ENCODE results near the gene CFAP54.
A peak's percentile ranks its signal among the peaks of the same experiment; 100 is the strongest.
"Not testable (repeated sequence)": the region's sequence is repeated elsewhere in the genome, so short reads cannot be mapped to it uniquely, and the experiment has no call there.

The CFAP54 gene

DNA sequence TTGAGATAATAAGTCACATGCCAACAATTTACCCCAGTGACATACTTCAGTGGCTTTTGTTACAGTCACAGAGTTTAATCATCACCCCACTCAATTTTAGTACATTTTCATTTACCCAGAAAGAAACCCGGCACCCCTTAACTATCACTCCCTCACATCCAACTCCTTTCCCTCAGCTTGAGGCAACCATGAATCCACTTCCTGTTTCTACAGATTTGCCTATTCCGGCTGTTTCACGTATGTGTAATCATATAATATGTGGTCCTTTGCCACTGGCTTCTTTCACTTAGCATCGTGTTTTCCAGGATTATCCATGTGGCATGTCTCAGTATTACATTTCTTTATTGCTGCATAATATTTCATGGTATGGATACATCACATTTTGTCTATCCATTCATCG lies 147.5 kb downstream of the CFAP54 start:
- DNase-seq, result no peak

DNA sequence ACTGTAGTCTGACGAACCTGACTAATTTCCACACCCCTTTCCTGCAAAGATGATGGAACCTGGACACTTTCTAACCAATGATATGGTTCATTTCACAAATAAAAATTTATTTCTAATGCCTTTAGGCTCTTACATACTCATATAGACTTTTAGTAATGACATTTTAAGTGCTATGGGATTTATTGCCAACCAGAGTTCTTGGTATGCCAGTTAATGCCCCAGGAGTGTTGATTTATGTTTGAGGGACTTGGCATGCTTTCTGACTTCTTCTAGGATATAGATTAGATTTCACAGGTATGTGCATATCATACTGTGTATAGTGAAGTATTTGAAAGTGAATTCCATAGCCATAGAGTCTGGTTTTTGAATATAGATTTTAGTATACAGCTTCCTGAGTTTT lies 159.5 kb downstream of the CFAP54 start:
- DNase-seq, result no peak

DNA sequence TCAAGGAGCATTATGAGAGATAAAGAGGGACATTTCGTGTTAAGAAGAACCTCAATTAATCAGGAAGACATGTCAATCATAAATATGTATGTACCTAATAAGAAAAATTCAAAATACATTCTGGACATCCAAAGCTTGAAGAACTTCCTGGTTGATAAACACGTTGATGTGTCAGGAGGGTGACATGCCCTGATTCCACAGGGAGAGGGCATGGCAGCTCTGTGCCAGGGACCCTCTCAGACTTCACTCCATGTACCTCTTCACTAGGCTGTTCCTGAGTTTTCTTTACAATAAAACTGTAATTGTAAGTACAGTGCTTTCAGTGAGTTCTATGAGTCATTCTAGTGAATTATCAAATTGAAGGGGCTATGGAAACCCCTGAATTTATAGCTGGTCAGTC lies 163.5 kb downstream of the CFAP54 start:
- no peak for DNase-seq

DNA sequence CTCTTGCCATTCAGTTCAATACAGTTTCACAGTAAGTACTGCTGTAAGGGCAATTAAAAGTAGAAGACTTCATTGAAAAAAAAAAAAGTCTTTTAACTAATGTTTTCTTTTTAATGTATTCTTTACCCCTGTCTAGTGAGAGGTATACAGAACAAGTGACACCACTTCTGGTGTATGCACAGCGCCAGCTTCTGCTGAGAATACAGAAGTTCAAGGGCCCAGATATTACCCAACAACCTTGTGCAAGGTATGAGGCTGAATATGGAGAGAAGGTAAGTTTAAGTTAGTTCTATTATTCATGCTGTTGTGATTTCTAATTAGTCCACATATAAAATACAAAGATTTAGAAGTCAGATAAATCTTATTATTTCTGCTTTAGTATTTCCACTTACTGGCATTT lies 168.7 kb downstream of the CFAP54 start:
- no peak for DNase-seq

DNA sequence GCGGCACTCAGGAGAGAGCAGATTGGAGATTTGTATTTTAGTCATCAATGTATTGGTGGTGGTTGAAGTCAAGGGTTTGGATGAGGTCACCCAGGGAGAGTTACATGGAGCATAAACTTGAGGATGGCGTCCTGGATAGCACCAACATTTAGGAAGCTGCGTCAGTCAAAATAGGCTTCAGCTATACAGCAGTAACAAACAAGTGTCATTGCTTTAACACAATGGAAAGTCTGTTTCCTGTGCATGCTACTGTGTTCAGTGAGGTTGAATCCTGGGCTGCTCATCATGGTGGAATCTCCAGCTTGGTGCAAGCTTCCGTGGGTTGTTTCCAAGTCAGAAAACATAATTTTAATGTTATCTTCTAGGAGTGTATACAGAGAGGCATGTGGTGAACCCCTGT lies 180.4 kb downstream of the CFAP54 start:
- DNase-seq, result no peak

DNA sequence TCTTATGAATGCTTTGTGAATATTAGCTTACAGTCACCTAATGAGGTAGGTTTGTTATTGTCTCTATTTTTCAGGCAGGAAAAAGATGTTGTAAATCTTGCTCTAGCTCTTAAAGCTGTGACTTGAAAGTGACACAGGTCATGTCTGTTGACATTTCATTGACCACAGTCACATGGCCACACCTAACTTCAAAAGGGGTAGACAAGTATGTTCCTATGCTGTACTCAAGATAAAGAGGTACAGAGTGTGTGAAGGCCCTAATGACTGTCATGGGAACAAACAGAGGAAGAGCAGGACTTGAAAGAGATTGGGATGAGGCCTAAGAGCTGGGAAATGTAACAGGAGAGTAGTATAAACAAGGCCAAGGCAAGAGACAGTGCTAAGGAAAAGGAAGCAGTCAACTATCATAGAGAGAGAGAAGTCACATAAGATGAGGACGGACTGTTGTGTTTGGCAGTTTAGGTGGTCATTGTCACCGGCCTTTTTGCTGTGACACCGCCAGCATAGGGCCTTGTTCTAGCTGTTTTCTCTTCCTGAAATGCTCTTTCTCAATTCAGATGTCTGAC lies 181.0 kb downstream of the CFAP54 start:
- no peak for DNase-seq

DNA sequence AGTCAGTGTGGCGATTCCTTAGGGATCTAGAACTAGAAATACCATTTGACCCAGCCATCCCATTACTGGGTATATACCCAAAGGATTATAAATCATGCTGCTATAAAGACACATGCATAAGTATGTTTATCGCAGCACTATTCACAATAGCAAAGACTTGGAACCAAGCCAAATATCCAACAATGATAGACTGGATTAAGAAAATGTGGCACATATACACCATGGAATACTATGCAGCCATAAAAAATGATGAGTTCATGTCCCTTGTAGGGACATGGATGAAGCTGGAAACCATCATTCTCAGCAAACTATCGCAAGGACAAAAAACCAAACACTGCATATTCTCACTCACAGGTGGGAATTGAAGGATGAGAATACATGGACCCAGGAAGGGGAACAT lies 186.1 kb downstream of the CFAP54 start:
- not testable (repeated sequence) for DNase-seq

DNA sequence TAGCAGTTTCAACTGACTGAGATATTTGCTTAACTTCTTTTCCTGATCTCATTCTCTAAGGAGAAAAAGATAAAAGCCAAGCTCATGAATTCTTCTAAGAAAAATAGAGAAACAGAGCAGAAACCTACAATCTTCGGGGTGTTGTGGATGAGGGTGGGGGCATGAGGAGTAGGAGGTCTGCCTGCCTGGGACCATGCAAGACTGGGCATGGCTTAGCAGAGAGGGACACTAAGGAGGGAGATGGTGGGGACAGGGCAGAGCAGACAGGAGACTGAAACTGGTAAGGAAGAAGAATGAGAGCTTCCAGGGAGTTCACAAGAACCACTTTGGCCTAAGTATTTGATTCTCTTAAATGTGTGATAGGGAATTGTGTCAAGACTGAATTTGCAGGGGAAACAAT lies 188.0 kb downstream of the CFAP54 start:
- DNase-seq, result no peak

DNA sequence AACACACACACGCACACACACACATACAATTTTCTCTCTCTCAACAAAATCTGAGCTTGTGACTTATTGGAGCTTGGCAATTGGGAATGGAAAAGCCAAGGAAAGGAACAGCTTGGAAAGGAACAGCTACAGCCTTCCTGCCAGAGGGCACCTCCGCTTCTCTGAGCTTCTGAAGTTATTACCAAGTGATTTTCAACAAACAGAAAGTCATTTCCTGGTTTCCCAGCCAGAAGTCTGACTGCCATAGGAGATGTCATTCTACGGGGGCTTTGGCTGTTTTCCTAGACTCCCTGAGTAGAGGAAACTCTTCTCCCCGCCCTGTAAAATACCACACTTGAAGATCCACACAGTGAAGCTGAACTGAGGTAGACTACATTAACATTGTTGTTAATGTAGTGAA lies 198.3 kb downstream of the CFAP54 start:
- no peak for DNase-seq

DNA sequence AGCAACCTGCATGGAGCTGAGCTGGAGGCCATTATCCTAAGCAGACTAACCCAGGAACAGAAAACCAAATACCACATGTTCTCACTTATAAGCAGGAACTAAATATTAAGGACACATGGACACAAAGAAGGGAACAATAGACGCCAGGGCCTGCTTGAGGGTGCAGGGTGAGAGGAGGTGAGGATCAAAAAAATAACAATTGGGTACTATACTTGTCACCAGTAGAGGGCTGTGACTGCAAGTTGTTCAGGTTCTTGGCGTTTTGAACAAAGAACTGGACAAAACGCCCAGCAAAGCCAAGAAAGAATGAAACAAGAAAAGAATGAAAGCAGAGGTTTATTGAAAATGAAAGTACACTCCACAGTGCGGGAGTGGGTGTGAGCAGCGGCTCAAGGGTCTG lies 209.1 kb downstream of the CFAP54 start:
- no peak for DNase-seq

DNA sequence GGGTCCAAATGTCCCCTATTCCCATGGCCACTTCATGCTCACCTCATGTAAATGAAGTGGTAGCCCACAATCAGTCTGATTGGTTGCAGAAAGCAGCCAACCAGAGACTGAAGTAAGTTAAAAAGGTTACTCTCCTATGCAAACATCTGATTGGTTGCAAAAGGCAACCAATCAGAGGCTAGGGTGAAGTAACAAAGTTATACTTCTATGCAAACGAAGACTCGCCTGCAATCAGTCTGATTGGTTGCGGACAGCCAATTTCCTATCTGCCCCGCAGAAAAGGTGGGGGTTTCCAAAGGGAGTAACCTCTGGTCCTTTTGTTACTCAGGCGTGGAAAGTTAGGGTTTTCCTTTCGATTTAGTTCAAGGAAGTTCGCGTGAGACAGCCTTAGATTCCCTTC lies 209.6 kb downstream of the CFAP54 start:
- DNase-seq, result no peak

DNA sequence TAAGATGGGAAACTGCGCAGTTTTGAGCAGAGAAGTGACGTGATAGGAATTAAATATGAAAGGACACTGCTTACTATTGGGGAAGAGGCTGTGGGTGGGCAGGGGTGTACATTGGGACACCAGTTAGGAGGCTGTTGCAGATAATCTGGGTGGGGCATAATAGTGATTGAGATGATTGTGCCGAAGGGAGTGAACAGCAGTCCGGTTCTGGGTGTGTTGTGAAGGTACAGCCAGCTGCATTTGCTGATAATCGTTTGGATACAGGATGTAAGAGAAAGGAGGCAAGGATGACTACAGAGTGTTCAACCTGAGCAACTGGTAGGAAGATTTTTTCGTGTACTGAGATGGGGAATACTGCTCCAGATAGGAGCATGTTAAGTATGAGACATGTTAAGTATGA lies 212.5 kb downstream of the CFAP54 start:
- DNase-seq, result no peak

DNA sequence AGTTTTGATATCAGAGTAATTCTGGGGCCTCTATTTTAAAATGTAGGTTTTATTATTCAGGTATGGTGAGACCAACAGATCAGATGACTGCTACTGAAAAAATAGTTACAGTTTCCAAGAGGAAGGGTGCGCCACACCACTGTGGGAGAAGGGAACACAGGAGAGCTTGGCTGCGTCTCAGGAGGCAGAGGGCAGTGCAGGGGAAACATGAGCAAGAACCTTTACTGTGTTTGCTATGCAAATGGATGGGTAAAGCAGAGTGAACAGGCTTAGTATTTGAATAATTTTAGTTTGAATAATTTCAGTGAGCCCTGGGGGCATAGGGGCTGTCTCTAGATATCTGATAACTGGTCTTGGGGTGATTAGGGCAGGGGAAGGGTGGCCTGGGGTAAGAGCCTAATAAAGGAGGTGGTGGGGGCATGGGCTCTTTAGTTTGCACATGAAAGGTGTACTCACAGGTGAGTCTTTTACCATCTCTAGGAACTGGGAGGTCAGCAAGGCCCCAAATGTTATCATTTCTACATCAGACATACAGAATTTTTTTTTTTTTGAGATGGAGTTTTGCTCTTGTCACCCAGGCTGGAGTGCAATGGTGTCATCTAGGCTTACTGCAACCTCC lies 220.9 kb downstream of the CFAP54 start:
- peak; percentile 22 for DNase-seq

DNA sequence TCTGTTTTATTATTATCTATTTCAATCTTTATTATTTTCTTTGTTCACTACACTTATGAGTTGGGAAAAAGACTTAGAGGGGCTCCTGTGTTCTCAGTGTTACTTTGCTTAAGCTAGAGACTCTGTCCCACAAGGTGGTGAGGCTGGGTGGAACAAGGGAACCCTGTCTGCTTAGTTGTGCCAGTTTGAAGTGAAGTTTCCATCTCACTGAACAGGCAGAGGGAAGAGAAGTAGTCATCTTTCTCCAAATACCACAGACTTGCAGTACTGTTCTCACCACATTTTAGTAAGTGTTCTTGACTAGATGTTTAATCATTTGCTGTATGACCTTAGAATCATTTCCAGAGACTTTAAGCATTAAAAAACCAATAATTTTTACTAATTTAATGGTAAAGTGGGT lies 222.0 kb downstream of the CFAP54 start:
- no peak for DNase-seq

DNA sequence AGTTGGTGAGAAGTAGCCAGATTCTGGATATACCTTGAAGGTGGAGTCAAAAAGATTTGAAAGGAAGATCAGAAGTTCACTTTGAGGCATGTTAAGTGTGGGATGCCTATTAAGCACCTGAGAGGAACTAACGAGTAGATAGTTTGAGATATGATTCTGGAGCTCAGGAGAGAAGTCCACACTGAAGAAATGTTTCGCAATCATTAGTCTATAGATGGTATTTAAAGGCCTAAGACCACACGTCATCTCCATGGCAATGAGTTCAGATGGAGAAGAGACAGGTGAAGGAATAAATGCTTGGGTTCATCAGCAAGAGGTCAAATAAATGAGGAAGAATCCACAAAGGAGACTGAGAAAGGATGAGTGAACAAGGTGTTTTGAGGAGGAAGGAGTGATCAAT lies 224.8 kb downstream of the CFAP54 start:
- DNase-seq, result no peak

DNA sequence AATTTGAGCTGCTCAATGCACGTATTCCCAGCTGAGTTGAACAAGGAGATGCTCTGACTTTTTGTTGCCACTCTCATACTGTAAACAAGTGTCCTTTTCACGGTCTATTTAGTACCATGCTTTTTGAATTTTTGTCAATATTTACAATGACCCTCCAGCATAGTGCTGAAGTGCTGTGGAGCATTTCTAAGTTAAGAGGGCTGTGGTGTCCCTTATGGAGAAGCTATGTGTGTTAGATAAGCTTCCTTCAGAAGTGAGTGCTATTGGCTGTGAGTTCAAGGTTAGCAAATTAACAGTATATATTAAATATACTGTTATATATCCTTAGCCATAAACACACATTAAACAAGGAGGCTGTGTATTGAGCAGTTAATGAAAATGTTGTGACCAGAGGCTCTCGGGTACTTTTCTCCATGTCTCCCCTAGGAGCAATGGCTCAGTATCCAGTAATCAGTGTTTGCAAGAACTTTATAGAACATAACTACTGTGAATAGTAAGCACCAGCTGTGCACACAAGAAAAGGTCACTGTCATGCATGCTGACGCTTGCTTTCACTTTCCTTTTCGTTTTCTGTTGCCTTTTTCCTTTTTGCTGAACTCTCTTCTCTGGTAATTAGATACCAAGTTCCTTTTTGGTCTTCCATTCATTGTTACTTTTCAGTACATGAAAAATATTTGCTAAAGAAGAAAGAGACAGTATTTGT lies 230.4 kb downstream of the CFAP54 start:
- peak; percentile 83 for DNase-seq

DNA sequence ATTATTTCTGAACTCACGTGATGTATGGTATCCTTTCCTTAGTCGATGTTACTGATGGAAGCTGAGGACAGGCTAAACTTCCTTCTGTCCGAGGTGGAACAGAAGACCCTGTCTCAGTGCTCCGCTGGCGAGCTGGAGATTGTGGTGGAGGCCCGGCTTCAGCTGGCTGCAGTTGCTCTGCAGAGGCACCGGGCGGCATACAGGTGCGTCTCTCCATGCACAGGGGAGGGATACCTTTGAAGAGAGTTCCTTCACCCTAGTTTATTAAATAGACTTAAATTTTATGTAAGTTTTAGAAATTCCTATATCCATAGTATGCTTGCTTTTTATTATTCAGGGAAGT lies 231.0 kb downstream of the CFAP54 start:
- peak; percentile 83 for DNase-seq

DNA sequence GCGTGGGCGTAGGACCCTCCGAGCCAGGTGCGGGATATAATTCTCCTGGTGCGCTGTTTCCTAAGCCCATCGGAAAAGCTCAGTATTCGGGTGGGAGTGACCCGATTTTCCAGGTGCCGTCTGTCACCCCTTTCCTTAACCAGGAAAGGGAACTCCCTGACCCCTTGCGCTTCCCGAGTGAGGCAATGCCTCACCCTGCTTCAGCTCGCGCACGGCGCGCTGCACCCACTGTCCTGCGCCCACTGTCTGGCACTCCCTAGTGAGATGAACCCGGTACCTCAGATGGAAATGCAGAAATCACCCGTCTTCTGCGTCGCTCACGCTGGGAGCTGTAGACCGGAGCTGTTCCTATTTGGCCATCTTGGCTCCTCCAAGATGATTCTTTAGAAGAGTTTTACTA lies 240.1 kb downstream of the CFAP54 start:
- not testable (repeated sequence) for DNase-seq

DNA sequence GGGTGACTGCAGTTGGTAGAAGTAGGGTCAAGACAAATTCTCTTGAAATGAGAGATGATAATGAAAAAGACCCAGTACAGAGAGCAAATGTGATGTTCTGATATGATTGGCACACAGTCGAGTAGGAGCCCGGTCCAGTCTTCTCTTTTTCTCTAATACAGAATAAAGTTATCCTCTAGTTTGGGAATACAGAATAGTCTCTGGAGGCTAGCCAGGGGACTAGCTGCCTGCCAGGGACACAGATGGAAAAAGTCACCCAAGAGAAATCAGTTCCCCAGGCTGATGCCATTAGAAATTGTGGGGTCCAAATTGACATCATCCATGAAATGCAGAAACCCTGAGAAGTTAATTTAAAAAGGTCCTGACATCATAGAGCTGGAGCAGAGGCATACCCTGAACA lies 240.5 kb downstream of the CFAP54 start:
- no peak for DNase-seq

DNA sequence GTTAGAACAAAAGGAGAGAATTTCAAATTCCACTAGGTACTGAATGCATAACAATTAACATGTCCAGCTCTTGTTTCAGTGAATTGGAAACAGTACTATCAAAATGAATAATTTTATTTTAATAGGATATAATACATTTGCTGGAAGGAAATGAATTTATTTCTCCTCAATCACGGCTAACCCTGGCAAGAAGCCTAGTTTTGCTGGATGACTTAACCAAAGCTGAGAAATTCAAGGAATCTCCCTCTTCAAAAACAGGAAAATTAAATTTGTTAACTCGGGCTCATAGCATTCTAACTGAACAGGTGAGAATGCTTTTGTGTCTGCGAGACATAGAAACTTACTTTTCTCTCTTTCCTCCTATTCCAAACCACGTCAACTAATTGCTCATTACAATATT lies 254.2 kb downstream of the CFAP54 start:
- DNase-seq, result no peak

DNA sequence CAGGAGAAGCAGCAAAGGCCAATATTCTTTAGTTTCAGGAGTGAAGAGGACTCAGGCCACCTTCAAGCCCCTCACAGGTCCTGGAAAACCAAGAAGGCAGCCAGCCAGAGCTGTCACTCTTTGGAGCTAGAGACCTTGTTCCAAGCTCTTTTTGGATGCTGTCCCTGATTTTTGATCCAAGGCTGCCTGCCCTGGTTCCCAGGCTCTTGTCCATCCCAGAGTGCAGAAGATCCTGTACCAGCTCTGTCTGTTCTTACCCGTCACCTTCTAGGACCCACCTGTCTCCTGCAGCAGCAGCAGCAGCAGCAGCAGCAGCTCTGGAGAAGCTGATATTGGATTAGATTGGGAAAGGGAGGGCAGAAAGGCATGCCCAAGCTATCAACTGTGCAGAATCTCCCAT lies 260.6 kb downstream of the CFAP54 start:
- no peak for DNase-seq

DNA sequence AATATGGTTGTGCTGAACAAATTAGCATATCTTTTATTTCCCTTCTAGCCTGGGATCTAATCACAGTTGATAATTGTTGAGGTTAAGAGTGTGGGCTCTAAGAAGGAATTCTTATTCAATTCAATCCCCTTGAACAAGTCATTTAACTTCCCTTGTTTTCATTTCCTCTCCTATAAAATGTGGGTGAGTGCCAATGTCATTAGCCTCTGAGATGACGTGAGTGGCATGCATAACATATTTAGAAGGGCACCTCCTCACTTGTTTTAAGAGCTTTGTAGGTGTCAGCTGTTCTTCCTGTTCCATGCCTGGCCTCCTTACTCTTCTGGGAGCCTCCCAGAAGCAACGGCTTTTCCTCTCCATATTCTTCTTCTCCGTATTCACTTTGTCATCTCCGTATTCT lies 262.2 kb downstream of the CFAP54 start:
- DNase-seq, result no peak

DNA sequence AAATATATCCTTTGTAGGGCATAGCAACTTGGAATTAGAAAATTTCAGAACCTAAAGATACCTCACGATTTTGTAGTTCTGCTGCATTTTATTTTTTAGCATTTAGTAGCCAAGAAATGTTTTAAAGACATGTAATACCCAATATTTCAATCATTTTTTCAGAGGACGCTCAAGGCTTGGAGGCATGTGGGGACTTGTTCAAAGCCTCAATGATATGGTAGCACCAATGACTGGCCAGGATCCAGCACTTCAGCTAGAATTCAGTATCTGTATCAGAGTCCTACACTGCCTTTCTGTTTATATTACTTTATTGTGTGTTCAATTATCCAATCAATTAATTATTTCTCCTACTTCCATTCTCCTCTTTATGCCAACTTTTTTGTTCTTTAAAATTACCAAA lies 262.8 kb downstream of the CFAP54 start:
- no peak for DNase-seq

DNA sequence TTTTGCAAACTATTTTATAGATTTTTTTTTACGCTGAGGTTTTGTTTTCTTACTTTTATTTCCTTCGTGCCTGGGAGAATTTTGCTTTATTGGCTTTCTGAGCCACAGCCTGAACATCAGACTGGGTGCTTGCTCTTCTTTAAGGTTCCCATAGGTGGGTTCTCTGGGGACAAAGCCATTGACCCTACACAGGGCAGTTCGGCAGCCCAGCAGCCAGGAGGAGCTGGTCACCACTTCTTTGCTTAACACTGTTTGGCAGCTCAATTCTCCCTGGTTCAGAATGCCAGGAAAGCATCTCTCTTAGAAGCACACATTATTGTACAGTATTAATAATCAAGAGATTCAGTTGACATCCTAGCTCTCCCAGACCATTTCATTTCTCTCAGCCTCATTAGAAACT lies 276.9 kb downstream of the CFAP54 start:
- no peak for DNase-seq

DNA sequence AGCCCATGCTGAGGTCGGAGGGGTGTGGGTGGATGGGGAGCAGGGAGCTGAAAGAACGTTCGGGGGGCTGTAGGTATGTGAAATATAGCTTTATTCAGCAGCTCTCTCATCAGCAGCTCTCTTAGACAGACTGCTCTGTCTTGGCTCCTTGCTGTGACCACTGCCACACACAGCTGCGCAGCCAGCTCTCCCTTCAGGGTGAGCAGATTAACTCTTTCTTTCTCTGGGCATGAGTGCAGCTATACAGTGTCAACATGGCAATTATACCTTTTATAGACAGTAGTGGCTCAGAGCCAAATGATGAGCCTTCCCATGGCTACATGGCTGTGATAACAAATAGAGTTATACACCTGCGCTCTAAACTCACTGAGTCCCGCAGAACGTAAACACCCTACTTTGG lies 280.0 kb downstream of the CFAP54 start:
- DNase-seq, result peak; percentile 99

All from NCI-H748 treated with DMSO at 0.1 percent for 48 hours (cell line).